Osteoblast (primary cell): ENCODE data around the gene APPBP2. TPM values are rescaled to one million over a fixed set of nuclear protein-coding genes. Genes with fewer than 3 reads are reported as not detected.
A peak's percentile ranks its signal among the peaks of the same experiment; 100 is the strongest.

ENCODE experiments used
- DNase-seq: peaks from one replicate; pipeline ENCODE4 v3.0.0; 2011; ENCODE audit warnings: low spot score, mixed read lengths; ENCODE audit not compliant: insufficient read length; ENCODE audit errors: missing footprints
- H2AFZ ChIP-seq: 2 replicates; pipeline ENCODE4 v1.6.0; 2011; ENCODE audit warnings: mild to moderate bottlenecking, low read length
- H3K27ac ChIP-seq: 2 replicates; pipeline ENCODE4 v1.5.1; 2011; ENCODE audit warnings: mild to moderate bottlenecking, low read depth, low read length, moderate library complexity
- H3K27me3 ChIP-seq: 2 replicates; pipeline ENCODE4 v1.6.0; 2012; ENCODE audit warnings: mild to moderate bottlenecking, control low read depth, inconsistent platforms, low read length, moderate library complexity; ENCODE audit not compliant: insufficient read depth
- H3K36me3 ChIP-seq: 2 replicates; pipeline ENCODE4 v1.5.1; 2011; ENCODE audit warnings: mild to moderate bottlenecking, low read length, control low read depth, moderate library complexity; ENCODE audit not compliant: insufficient read depth
- H3K4me1 ChIP-seq: 2 replicates; pipeline ENCODE4 v1.5.1; 2011; ENCODE audit warnings: mild to moderate bottlenecking, low read length, control low read depth, moderate library complexity; ENCODE audit not compliant: insufficient read depth
- H3K4me2 ChIP-seq: 2 replicates; pipeline ENCODE4 v1.6.0; 2011; ENCODE audit warnings: mild to moderate bottlenecking, low read length; ENCODE audit not compliant: insufficient read depth
- H3K4me3 ChIP-seq: fragments of 200-600 bp; sonication (generic); 3 replicates; pipeline ENCODE4 v1.5.1; 2012; ENCODE audit warnings: mild to moderate bottlenecking, low read length, inconsistent platforms; ENCODE audit not compliant: insufficient read depth
- H3K79me2 ChIP-seq: 2 replicates; pipeline ENCODE4 v1.6.0; 2012; ENCODE audit warnings: mild to moderate bottlenecking, low read length, control low read depth, inconsistent platforms; ENCODE audit not compliant: insufficient read depth
- H3K9me3 ChIP-seq: 2 replicates; pipeline ENCODE4 v1.5.1; 2011; ENCODE audit warnings: low read depth, low read length, control low read depth
- H4K20me1 ChIP-seq: 2 replicates; pipeline ENCODE4 v1.6.0; 2012; ENCODE audit warnings: mild to moderate bottlenecking, low read length, control low read depth; ENCODE audit not compliant: insufficient read depth
- CTCF ChIP-seq: IDR thresholded peaks from 2 replicates; pipeline ENCODE4 v1.5.1; 2011; ENCODE audit warnings: mild to moderate bottlenecking, low read depth, low read length, moderate library complexity; ENCODE audit errors: extremely low read depth
- total RNA-seq: library from RNA; depleted of rRNA; stranded (reverse); fragments of >200 nt; gene quantifications from 2 replicates; pipeline ENCODE4 v1.2.3, GENCODE V29; 2012

APPBP2 gene
- total RNA-seq, 1 donor: 49.9 TPM

- DNase-seq: no peak
- Histone ChIP-seq H3K4me2 (no peak overlapping the region), H3K4me1 (peaks cover 23% of the 10 kb centered on the region)
These were observed 53.6 kb downstream of the APPBP2 start for GRCh38 chr17:60472449-60472848.

GRCh38 chr17:60471451-60471850 lies 54.6 kb downstream of the APPBP2 start:
- H2AFZ ChIP-seq: no peak overlapping the region
- H3K79me2 ChIP-seq: peaks cover 18% of the 10 kb centered on the region
- no peaks in the 10 kb centered on the region for H4K20me1 ChIP-seq
- peaks cover 24% of the 10 kb centered on the region for H3K36me3 ChIP-seq
- no peak for DNase-seq
- no peaks in the 10 kb centered on the region for H3K9me3 ChIP-seq
- no peak overlapping the region for H3K4me3 ChIP-seq
- no peak overlapping the region for H3K27ac ChIP-seq
- H3K4me2 ChIP-seq: no peak overlapping the region
- no peaks in the 10 kb centered on the region for H3K27me3 ChIP-seq
- no peak for TF ChIP-seq CTCF
- peaks cover 23% of the 10 kb centered on the region for H3K4me1 ChIP-seq

More at GRCh38 chr17:60472449-60472848, 53.6 kb downstream of the APPBP2 start:
- Histone ChIP-seq H3K79me2 (peaks cover 19% of the 10 kb centered on the region), H4K20me1 (no peaks in the 10 kb centered on the region), H3K4me3 (no peak overlapping the region), H2AFZ (no peak overlapping the region), H3K36me3 (peaks cover 31% of the 10 kb centered on the region), H3K27me3 (no peaks in the 10 kb centered on the region), H3K27ac (no peak overlapping the region), H3K9me3 (no peaks in the 10 kb centered on the region)
- TF ChIP-seq CTCF: no peak

GRCh38 chr17:60468371-60468770 lies 57.7 kb downstream of the APPBP2 start:
- H3K27me3 ChIP-seq: no peaks in the 10 kb centered on the region
- H3K9me3 ChIP-seq: no peaks in the 10 kb centered on the region
- H4K20me1 ChIP-seq: no peaks in the 10 kb centered on the region
- H3K27ac ChIP-seq: peak overlapping the region; percentile 22
- H3K4me3 ChIP-seq: no peak overlapping the region
- peaks cover 51% of the 10 kb centered on the region for H3K36me3 ChIP-seq
- H3K4me2 ChIP-seq: no peak overlapping the region
- H2AFZ ChIP-seq: no peak overlapping the region
- H3K79me2 ChIP-seq: peaks cover 30% of the 10 kb centered on the region
- TF ChIP-seq CTCF: no peak
- DNase-seq: no peak
- peaks cover 27% of the 10 kb centered on the region for H3K4me1 ChIP-seq

DNA sequence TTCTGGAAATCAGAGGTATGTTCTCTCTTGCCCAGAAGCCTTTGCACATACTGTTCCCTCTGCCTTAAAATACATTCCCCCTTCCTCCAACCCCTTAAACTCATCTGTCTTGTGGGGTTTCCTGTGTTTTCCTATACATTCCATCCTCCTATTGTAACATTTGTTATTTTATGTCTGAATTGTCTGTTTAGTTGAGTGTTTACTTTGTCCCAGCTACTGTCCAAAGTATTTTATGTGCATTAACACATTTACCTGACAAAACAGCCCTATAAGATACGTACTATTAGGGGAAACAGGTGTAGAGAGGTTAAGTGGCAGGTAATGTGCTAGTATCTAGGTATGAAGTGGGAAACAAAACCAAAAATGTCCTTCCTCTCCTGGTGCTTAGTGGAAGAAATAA lies 61.7 kb downstream of the APPBP2 start:
- peaks cover 30% of the 10 kb centered on the region for H3K79me2 ChIP-seq
- H3K4me2 ChIP-seq: no peak overlapping the region
- H4K20me1 ChIP-seq: no peaks in the 10 kb centered on the region
- DNase-seq: no peak
- no peak for TF ChIP-seq CTCF
- H3K9me3 ChIP-seq: no peaks in the 10 kb centered on the region
- no peak overlapping the region for H3K4me3 ChIP-seq
- no peak overlapping the region for H3K27ac ChIP-seq
- peaks cover 68% of the 10 kb centered on the region for H3K36me3 ChIP-seq
- H3K27me3 ChIP-seq: no peaks in the 10 kb centered on the region
- H3K4me1 ChIP-seq: peaks cover 16% of the 10 kb centered on the region
- H2AFZ ChIP-seq: no peak overlapping the region
